Measurements from ENCODE around the gene GUCY1A2.

GRCh38 chr11:106852779-106853178, 165.5 kb downstream of the GUCY1A2 start:
- TF ChIP-seq CTCF (IDR thresholded peaks at IDR 0.05 in 2 of 3, conservative IDR thresholded peaks at IDR 0.05 in 1 of 3; ENCODE audit: borderline replicate concordance in 1 of 3, insufficient read depth in 1 of 3, low read depth in 2 of 3, low read length in 2 of 3) (no peak), POLR2A (IDR thresholded peaks at IDR 0.05; ENCODE audit: borderline replicate concordance, extremely low read depth, insufficient read depth, insufficient read length) (no peak), RAD21 (IDR thresholded peaks at IDR 0.05; ENCODE audit: low read depth) (no peak), POLR2AphosphoS5 (IDR thresholded peaks at IDR 0.05; ENCODE audit: low read depth, low read length) (no peak), EZH2 (IDR thresholded peaks at IDR 0.05) (no peak), SIN3A (IDR thresholded peaks at IDR 0.05; ENCODE audit: low read depth) (no peak), JUND (IDR thresholded peaks at IDR 0.05) (no peak), ZFX (IDR thresholded peaks at IDR 0.05) (no peak)
